A549 (cell line): ENCODE measurements around the gene PIP5KL1.

Experiments
- EHF ChIP-seq: fragments of 250-450 bp; sonication (Bioruptor Pico); IDR thresholded peaks from 2 replicates; pipeline ENCODE4 v1.5.0; 2020; ENCODE audit warnings: mild to moderate bottlenecking
- ESRRA ChIP-seq: fragments of 150-350 bp; IDR thresholded peaks from 2 replicates; pipeline ENCODE4 v1.6.1; 2014; ENCODE audit warnings: mild to moderate bottlenecking, low read length, borderline replicate concordance
- NPAS2 ChIP-seq: fragments of 250-450 bp; sonication (Bioruptor Pico); IDR thresholded peaks from 2 replicates; pipeline ENCODE4 v1.8.0; 2022; ENCODE audit warnings: mild to moderate bottlenecking, moderate library complexity, borderline replicate concordance
- POLR2A ChIP-seq: IDR thresholded peaks from 2 replicates; pipeline ENCODE4 v1.6.1; 2012; ENCODE audit warnings: mild to moderate bottlenecking, low read length
- TF ChIP-seq, protein P1 (sequence below): fragments of >200 bp; sonication (Bioruptor Twin); formaldehyde crosslinking; IDR thresholded peaks from 3 replicates; pipeline ENCODE4 v1.5.1; 2016

GRCh38 chr9:127974769-127975261 is 44.2 kb upstream of the PIP5KL1 start:
- TF ChIP-seq NPAS2 (CRISPR knock-in tag) (no peak), POLR2A (no peak), EHF (CRISPR knock-in tag) (no peak), ESRRA (no peak)
- TF ChIP-seq, protein P1, sequence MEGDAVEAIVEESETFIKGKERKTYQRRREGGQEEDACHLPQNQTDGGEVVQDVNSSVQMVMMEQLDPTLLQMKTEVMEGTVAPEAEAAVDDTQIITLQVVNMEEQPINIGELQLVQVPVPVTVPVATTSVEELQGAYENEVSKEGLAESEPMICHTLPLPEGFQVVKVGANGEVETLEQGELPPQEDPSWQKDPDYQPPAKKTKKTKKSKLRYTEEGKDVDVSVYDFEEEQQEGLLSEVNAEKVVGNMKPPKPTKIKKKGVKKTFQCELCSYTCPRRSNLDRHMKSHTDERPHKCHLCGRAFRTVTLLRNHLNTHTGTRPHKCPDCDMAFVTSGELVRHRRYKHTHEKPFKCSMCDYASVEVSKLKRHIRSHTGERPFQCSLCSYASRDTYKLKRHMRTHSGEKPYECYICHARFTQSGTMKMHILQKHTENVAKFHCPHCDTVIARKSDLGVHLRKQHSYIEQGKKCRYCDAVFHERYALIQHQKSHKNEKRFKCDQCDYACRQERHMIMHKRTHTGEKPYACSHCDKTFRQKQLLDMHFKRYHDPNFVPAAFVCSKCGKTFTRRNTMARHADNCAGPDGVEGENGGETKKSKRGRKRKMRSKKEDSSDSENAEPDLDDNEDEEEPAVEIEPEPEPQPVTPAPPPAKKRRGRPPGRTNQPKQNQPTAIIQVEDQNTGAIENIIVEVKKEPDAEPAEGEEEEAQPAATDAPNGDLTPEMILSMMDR: no peak
